Activated T-helper 1 cell treated with Interleukin-2 at 50 U/mL for 16 hours (primary cell): Measurements from ENCODE around the gene P2RY12.
"Not testable (repeated sequence)": the region's sequence is repeated elsewhere in the genome, so short reads cannot be mapped to it uniquely, and the experiment has no call there.

Experiments used
- DNase-seq: peaks from one replicate; pipeline ENCODE4 v3.0.0-alpha.2; 2020; ENCODE audit warnings: low read depth

Gene P2RY12

GRCh38 chr3:151393146-151393830 is 8.7 kb upstream of the P2RY12 start:
- no peak for DNase-seq

- DNase-seq = not testable (repeated sequence)
Observed at GRCh38 chr3:151392191-151392590, 7.6 kb upstream of the P2RY12 start.

DNA sequence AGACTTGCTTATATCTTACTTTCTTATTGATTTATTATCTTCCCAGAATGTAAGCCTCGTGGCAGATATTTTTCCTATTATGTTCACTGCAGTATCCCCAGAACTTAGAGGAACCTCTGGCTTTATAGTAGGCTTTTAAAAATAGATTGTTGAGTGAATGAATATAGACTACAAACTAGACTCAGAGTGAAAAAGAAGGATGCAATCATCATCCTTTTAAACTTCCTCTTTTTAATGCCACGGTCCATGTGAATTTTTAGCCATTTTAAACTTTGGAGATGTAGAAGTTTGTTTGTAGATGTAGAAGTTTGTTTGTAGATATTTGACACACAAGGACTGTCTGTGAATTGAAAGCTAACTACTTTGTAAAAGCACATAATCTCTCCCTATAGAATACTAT is 7.2 kb upstream of the P2RY12 start:
- no peak for DNase-seq

DNA sequence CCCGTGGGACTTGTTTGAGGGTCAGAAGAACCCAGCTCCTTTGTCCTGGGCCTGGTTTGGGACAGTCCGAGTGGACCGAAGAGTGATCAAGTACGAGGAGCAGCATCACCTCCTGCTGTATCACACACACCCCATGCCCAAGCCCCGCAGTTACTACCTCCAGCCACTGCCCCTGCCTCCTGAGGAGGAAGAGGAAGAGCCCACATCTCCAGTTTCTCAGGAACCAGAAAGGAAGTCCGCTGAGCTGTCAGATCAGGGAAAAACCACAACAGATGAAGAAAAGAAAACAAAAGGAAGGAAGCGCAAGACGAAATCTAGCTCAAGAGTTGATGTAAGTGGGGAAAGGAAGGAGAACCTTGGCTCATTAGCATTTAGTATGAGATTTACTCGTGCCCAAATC is 3.3 kb upstream of the P2RY12 start:
- DNase-seq = no peak

- no peak for DNase-seq
Observed at GRCh38 chr3:151387432-151387831, 2.9 kb upstream of the P2RY12 start.

- no peak for DNase-seq
Observed at GRCh38 chr3:151386056-151386455, 1.5 kb upstream of the P2RY12 start.

- DNase-seq = no peak
Observed at GRCh38 chr3:151383956-151384355, 597 bp downstream of the P2RY12 start.

DNA sequence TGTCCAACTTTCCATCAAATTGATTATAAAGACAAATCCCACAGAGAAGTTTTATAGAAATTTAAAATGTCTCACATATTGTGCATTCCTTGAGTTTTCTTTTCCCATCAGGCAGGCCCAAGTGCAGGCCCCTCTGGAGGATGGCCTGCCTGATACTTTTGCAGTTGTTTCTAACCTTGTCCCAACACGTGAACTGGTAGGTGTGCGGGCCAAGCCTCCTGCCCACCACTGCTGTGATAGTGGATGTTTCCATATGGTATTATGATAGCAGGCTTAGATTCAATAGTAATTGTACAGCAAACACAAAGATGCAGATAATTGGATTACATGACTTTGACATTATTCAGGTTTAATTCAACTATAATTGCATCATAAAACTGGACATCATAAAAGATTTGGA is 1.4 kb downstream of the P2RY12 start:
- no peak for DNase-seq

- no peak for DNase-seq
Observed at GRCh38 chr3:151382671-151383070, 1.9 kb downstream of the P2RY12 start.

- DNase-seq = no peak
Observed at GRCh38 chr3:151379083-151379734, 5.3 kb downstream of the P2RY12 start.

DNA sequence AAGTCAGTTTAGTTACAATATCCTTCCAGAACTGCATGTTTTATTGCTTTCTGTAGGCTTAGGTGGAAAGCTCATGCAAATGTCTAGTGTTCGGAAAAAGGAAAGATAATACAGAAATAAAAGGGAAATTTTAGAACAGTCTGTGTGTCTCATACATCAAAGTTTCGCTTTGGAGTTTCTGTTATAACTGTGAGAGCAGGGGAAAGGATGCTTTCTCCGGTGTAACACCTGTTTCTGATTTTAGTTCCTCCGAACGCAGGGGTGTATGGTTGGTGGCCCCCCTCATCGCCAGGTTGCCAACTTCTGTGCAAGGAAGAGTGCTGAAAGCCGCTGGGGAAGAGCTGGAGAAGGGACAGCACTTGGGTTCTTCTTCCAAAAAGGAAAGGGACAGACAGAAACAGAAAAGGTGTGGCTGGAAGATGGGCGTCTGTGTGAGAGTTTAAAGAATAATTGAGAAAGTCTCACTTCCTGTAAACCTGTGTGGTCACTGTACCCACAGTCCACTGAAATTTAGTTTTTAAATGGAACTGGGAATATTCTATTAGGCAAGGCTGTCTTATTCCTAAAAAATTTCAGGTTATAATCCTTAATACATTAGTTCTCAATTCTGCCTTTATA is 6.7 kb downstream of the P2RY12 start:
- DNase-seq = no peak

GRCh38 chr3:151372063-151372820 is 12.3 kb downstream of the P2RY12 start:
- no peak for DNase-seq

DNA sequence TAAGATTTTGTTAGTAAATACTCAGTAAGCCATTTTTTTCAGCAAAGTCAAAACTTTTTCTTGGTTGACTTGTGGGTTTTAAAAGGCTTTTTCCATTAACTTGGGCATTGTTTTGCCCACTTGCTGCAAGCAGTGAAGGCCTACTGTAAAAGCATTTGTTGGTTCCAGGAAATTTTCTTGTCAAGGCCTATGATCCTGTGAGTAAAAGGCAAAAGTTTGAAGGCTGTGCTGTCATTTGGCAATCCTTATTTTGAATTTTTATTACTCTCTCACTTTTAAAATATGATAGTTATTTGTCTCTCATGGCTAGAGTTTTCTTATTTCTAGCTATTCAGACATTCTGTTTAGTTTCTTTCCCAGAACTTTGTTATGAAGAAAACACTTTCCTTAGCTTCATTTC is 13.0 kb downstream of the P2RY12 start:
- no peak for DNase-seq

- DNase-seq = no peak
Observed at GRCh38 chr3:151367448-151367847, 17.1 kb downstream of the P2RY12 start.

- no peak for DNase-seq
Observed at GRCh38 chr3:151366993-151367392, 17.6 kb downstream of the P2RY12 start.

DNA sequence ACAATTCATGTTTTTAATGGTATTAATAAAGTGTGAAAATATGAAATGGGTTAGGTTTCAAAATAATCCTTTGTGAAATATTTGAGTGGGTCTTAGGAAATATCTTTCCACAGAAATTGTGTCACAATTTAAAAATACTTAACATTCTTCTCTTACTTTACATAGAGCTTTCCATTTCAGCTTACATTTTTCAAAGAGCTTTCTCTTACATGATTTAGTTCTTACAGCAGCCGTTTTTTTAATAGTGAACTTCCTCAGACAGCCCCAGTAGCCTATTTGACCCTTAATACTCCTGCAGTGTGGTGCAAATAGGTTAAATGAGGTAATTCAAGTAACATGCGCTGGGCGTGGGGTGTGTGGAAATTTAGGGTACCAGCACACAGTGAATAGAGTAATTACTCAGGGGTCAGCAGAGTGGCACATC is 21.8 kb downstream of the P2RY12 start:
- no peak for DNase-seq

GRCh38 chr3:151357463-151357850 is 27.1 kb downstream of the P2RY12 start:
- no peak for DNase-seq

GRCh38 chr3:151356794-151357462 is 27.6 kb downstream of the P2RY12 start:
- DNase-seq = no peak

GRCh38 chr3:151351648-151352047 is 32.9 kb downstream of the P2RY12 start:
- DNase-seq = no peak

DNA sequence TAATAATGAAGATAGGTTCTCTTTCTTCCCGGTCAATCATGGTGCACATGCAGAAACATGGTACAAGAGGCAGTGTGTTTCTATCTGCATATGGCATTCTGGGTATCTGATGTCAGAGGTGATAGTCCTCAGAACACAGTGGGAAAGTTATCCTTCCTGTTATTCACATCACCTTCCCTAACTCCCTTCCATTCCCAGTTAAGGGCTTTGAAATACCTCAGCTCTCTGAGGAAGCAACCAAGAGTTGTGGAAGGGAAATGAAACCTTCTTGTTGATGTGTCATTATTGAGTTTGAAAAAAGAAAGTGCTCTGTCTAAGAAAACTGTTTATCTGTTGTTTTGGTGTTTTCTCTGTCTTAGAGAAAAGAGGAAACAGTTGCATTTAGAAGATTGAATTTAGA is 33.3 kb downstream of the P2RY12 start:
- DNase-seq = no peak

DNA sequence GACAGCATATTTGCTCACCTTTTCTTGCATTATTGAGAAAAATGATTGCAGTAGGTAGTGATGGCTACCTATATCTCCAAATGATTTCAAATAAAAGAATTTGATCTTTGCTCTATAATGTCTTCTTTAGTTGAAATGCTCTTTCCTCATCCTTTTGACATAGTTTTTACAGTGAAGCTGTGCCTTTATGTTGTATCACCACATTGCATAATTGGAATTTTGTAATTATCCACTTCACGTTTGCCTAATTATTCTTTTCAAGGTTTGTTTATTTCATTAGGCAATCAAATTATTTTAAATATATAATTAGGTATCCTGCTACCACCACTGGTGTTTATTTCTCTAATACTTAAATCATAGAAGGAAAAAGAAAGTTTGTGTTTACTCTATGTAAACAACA is 33.9 kb downstream of the P2RY12 start:
- no peak for DNase-seq

DNA sequence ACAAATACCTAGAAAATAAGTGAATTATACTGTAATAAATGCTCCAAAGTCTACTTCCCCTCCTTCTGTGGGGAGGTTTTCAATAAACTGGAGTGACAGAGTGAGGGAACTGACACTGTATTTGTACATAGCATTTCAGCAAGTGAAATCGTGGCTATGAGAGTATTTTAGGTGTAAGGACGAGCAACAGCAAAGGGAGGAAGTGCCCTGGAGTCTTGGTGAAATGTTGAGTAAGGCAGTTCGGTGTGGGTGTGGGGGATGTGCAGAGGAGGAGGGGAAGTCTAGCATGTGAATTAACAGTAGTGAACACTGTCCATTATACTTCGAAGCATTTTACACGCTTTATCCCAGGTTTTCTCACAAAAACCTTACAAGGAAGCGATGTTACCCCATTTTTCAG is 37.1 kb downstream of the P2RY12 start:
- DNase-seq = no peak
